ENCODE data around the gene DSCAML1. TPM values are rescaled to one million over a fixed set of nuclear protein-coding genes. Genes with fewer than 3 reads are reported as not detected.

The DSCAML1 gene
- total RNA-seq, 1 donor from 2014 or later, result not detected

DNA sequence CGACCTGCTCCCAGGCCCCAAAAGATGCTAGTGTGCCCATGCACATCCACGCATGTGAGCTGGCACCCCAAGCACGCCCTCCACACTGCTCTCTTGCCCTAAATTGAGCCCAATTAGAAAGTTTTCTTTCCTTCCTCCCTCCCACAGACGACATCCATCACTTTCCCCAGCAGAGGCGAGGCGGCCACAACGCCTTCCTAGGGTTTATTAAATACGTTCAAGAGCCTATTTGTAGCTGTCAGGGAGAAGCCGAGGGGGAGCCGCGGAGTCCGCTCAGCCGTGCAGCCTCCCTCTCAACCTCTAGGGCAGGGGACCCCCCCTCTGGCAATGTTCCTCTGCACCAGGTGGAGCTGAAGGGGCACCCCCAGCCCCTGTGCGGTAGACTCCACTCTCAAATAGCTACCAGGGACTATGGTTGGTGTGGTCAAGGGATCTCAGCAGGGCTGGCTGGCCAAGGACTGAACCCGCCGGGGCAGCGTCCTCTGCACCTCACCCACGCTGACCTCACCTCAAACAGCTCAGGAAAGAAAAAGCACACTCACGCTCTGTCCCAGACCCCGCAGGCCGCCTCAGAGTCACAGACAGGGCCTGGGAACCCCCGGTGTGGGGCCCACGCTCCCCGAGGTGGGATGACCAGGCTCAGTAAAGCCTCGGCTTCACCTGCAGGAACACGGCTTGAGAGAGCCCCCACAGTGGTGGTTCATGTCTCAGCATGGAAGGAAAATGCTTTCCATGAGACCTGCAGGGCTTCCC lies 152.4 kb downstream of the DSCAML1 start:
- DNase-seq (ENCODE audit: extremely low spot score, unreplicated experiment), result no peak
- TF ChIP-seq, protein P1, sequence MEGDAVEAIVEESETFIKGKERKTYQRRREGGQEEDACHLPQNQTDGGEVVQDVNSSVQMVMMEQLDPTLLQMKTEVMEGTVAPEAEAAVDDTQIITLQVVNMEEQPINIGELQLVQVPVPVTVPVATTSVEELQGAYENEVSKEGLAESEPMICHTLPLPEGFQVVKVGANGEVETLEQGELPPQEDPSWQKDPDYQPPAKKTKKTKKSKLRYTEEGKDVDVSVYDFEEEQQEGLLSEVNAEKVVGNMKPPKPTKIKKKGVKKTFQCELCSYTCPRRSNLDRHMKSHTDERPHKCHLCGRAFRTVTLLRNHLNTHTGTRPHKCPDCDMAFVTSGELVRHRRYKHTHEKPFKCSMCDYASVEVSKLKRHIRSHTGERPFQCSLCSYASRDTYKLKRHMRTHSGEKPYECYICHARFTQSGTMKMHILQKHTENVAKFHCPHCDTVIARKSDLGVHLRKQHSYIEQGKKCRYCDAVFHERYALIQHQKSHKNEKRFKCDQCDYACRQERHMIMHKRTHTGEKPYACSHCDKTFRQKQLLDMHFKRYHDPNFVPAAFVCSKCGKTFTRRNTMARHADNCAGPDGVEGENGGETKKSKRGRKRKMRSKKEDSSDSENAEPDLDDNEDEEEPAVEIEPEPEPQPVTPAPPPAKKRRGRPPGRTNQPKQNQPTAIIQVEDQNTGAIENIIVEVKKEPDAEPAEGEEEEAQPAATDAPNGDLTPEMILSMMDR (IDR thresholded peaks at IDR 0.05), result no peak
- Mint-ChIP-seq H3K4me1 (ENCODE audit: unreplicated experiment) (no peaks in the 10 kb centered on the region), H3K27ac (ENCODE audit: unreplicated experiment) (no peak overlapping the region), H3K9me3 (ENCODE audit: unreplicated experiment) (no peaks in the 10 kb centered on the region), H3K36me3 (ENCODE audit: unreplicated experiment) (no peaks in the 10 kb centered on the region), H3K27me3 (ENCODE audit: unreplicated experiment) (peaks cover 15% of the 10 kb centered on the region), H3K4me3 (ENCODE audit: unreplicated experiment) (no peak overlapping the region)

DNA sequence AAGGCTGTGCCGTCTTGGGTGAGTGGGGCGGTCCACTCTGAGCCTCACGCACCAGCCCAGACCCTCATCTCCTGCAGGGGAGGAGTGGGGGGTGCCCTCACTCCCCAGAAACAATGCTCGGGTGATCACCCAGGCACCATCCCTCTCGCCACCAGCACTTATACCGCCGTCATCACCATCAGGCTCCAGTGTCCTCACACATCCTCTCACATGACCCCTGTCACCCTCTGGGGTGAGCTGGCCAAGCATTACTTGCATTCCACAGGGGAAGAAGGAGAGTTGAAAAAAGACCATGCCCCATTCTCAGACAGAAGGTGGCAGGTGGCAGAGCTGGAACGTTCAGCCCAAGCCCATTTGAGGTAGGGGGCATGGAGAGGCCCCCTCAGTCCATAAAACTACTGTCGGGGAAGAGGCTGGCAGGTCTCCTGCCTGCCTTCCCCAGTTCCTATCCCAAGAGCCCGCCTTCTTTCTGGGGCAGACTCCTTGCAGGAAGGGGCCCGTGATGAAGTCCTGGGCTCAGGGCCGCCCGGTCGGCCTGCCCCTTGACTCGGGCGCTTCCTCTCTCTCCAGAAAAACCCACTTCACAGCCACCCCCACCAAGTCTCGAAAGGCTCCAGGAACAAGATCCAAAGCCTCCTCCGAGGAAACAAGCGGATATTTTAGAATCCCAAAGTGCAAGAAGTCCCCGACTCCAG lies 153.3 kb downstream of the DSCAML1 start:
- H3K27me3 Mint-ChIP-seq (ENCODE audit: unreplicated experiment), result peaks cover 15% of the 10 kb centered on the region
- DNase-seq (ENCODE audit: extremely low spot score, unreplicated experiment), result no peak
- no peaks in the 10 kb centered on the region for H3K36me3 Mint-ChIP-seq (ENCODE audit: unreplicated experiment)
- TF ChIP-seq, protein P1 (IDR thresholded peaks at IDR 0.05), result no peak
- H3K9me3 Mint-ChIP-seq (ENCODE audit: unreplicated experiment), result no peaks in the 10 kb centered on the region
- H3K4me1 Mint-ChIP-seq (ENCODE audit: unreplicated experiment), result no peaks in the 10 kb centered on the region
- no peak overlapping the region for H3K27ac Mint-ChIP-seq (ENCODE audit: unreplicated experiment)
- H3K4me3 Mint-ChIP-seq (ENCODE audit: unreplicated experiment), result no peak overlapping the region

DNA sequence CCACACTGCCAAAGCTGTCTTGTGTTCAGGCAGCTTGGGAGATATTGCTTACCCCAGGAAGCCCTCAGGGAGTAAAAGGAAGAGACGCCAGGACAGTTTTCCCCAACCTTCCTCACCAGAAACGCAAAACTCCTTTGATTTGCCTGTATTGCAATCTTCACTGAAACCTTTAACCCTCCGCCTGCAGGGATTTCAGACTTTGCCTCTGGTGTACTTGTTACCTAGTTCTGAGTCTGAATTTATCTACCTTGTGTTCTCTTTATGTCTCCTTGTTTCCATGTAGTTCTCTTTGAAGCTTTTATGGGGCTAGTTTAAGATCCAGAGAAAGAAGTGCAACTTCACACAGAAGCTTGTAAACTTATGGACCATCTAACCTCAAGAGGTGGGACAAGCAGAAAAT lies 154.2 kb downstream of the DSCAML1 start:
- H3K4me3 Mint-ChIP-seq (ENCODE audit: unreplicated experiment), result no peak overlapping the region
- no peak for DNase-seq (ENCODE audit: extremely low spot score, unreplicated experiment)
- no peak overlapping the region for H3K27ac Mint-ChIP-seq (ENCODE audit: unreplicated experiment)
- H3K36me3 Mint-ChIP-seq (ENCODE audit: unreplicated experiment), result no peaks in the 10 kb centered on the region
- H3K4me1 Mint-ChIP-seq (ENCODE audit: unreplicated experiment), result no peaks in the 10 kb centered on the region
- TF ChIP-seq, protein P1 (IDR thresholded peaks at IDR 0.05), result no peak
- H3K9me3 Mint-ChIP-seq (ENCODE audit: unreplicated experiment), result no peaks in the 10 kb centered on the region
- peaks cover 15% of the 10 kb centered on the region for H3K27me3 Mint-ChIP-seq (ENCODE audit: unreplicated experiment)

DNA sequence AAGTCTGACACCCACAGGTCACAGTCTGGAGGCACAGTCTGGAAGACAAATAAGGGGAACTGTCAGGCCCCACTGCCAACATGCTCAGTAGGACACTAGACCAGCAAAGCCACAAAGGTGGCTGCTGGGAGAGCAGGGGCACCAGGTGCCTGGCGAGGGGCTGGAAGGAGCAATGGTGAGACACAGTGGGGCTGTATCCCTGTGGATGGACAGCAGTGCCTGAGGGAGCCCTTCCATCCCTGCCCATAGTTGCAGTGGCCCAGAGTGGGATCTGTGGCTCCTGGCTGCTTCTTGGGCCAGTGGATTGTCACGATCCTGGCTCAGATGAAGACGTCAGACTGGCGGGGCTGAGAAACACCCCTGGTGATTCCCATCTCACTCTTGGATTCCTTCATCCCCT lies 154.6 kb downstream of the DSCAML1 start:
- Mint-ChIP-seq H3K9me3 (ENCODE audit: unreplicated experiment) (no peaks in the 10 kb centered on the region), H3K27ac (ENCODE audit: unreplicated experiment) (no peak overlapping the region)

More for the DNA sequence above, 154.6 kb downstream of the DSCAML1 start:
- H3K4me3 Mint-ChIP-seq (ENCODE audit: unreplicated experiment), result no peak overlapping the region
- no peaks in the 10 kb centered on the region for H3K36me3 Mint-ChIP-seq (ENCODE audit: unreplicated experiment)
- peaks cover 15% of the 10 kb centered on the region for H3K27me3 Mint-ChIP-seq (ENCODE audit: unreplicated experiment)
- no peaks in the 10 kb centered on the region for H3K4me1 Mint-ChIP-seq (ENCODE audit: unreplicated experiment)
- TF ChIP-seq, protein P1 (IDR thresholded peaks at IDR 0.05), result no peak
- DNase-seq (ENCODE audit: extremely low spot score, unreplicated experiment), result no peak
